ENCODE data around the gene ZSWIM4. TPM values are rescaled to one million over a fixed set of nuclear protein-coding genes. Genes with fewer than 3 reads are reported as not detected.

The ZSWIM4 gene
- total and polyA plus RNA-seq, 2 of the 13 experiments (the other 11 are each of a cell fraction or from before 2014, with no cell fraction given): 0.33 to 0.86 TPM

DNA sequence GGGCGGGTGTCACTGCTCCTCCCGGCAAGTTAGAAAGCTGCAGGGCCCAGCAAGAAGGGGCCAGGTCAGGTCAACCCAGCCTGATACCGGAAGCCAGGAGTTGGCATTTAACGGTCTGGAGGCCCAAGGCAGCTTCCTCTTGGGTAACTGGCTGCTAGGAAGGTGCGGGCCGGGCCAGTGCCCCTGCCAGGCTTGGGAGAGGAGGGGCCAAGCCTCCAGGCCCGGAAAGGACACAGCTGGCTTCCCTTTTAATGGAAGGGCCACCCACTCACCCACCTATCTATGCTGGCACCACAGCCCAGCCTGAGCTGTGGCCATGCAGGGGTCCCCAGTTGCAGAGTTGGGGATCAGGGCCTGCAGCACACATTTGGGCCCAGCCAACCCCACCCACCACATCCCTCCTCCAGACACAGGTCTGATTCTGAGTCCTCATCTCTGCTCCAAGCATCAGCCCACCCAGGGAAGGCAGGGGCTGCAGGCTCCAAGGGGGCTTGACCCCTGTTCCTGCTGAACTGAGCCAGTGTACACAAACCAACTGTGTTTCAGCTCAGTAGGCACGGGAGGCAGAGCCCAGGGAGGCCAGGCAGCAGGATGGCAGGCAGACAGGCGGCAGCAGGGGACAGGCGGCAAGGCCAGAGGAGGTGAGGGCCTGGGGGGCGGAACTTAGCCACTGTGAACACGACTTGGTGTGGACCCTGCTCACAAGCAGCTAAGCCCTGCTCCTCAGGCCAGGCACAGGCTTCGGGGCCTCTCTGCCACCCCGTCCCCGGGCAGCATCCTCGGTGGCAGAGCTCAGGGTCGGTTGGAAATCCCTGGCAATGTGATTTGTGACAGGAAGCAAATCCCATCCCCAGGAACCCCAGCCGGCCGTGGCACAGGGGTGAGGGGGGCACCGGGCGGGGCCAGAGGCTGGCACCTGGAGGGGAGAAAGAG lies 40.8 kb downstream of the ZSWIM4 start:
- TF ChIP-seq AGO2 (optimal IDR thresholded peaks at IDR 0.05; ENCODE audit: low read depth, low read length) (peak; percentile 55), ZSCAN22 (CRISPR knock-in tag; IDR thresholded peaks at IDR 0.05) (no peak), RBFOX2 (IDR thresholded peaks at IDR 0.05; ENCODE audit: low read depth, low read length) (0 out of 2 replicates have a peak, but pooled peaks have one; percentile 36), PCBP1 (IDR thresholded peaks at IDR 0.05; ENCODE audit: borderline replicate concordance, low read depth, low read length) (no peak), ZNF589 (CRISPR knock-in tag; conservative IDR thresholded peaks at IDR 0.05) (no peak), POLR2G (IDR thresholded peaks at IDR 0.05; ENCODE audit: low read depth, low read length) (0 out of 2 replicates have a peak, but pooled peaks have one; percentile 11), ZNF496 (CRISPR knock-in tag; IDR thresholded peaks at IDR 0.05; ENCODE audit: insufficient replicate concordance) (no peak), TCF12 (IDR thresholded peaks at IDR 0.05) (no peak), TCF12 (CRISPR knock-in tag; IDR thresholded peaks at IDR 0.05) (no peak)
- Histone ChIP-seq H3K4me1 (ENCODE audit: insufficient read depth, low read length) (peaks cover 43% of the 10 kb centered on the region), H2AFZ (ENCODE audit: low read length) (no peak overlapping the region), H3K9ac (ENCODE audit: insufficient read depth, low read depth, low read length) (no peak overlapping the region), H3K27ac (ENCODE audit: extremely low read length, insufficient read depth, low read length) (no peak overlapping the region), H3K27me3 (ENCODE audit: control insufficient read depth in 1 of 2, insufficient read depth in 2 of 2, low read length in 2 of 2) (no peaks in the 10 kb centered on the region), H3K79me2 (ENCODE audit: insufficient read depth, low read length) (peaks cover 16% of the 10 kb centered on the region), H3K4me2 (ENCODE audit: low read depth, low read length) (no peak overlapping the region), H4K20me1 (ENCODE audit: insufficient read depth, low read length) (no peaks in the 10 kb centered on the region), H3K36me3 (replicated peaks in 1 of 2; ENCODE audit: control insufficient read depth in 1 of 2, insufficient read depth in 2 of 2, low read length in 2 of 2) (no peaks in the 10 kb centered on the region; a peak in 2 of 5 replicates), H3K9me3 (ENCODE audit: low read length) (no peaks in the 10 kb centered on the region), H3K4me3 (replicated peaks in 1 of 3; ENCODE audit: insufficient read depth in 1 of 3, low read depth in 2 of 3, low read length in 3 of 3) (no peak overlapping the region)
- intact Hi-C loops (cut with micrococcal nuclease; ENCODE audit: unreplicated experiment) (no loop called here), in situ Hi-C loops (cut with HindIII; ENCODE audit: extremely low pct_ligation_motif_present, low pct_unique_long_range_greater_than_20kb) (no loop called here)
- ATAC-seq (no peak), FAIRE-seq (no peak), DNase-seq (ENCODE audit: low spot score) (no peak)
- CTCF ChIA-PET (ENCODE audit: low intra/inter-chr PET ratio, low total read pairs): no interaction called here
- POLR2A ChIA-PET: interaction anchor here (0.7 to 1.5 kb wide), 3 partner anchors 11 to 26 kb away, joined by 3 to 5 read pairs (median 3); no protein-coding TSS in a partner anchor
- WGBS (ENCODE audit: low lambda C conversion rate): 93% methylated on average over 14 of the region's 21 CpGs
- no TSS peak for BruUV-seq (replicated peaks)
